Neural cell (in vitro differentiated cells): ENCODE data around the gene ACTL8. TPM values are rescaled to one million over a fixed set of nuclear protein-coding genes. Genes with fewer than 3 reads are reported as not detected.

ENCODE experiments used
- H2AFZ ChIP-seq: fragments of 200-600, 300-800 bp; sonication (generic), shearing (Covaris generic); 2 replicates; pipeline ENCODE4 v1.6.0; 2014; ENCODE audit warnings: low read depth, mild to moderate bottlenecking, antibody characterized with exemption, low read length, moderate library complexity
- H3F3A ChIP-seq: fragments of 200-600 bp; shearing (Covaris generic); 2 replicates; pipeline ENCODE4 v1.6.1; 2016; ENCODE audit warnings: mild to moderate bottlenecking, moderate library complexity, mixed read lengths, antibody characterized with exemption, low read length; ENCODE audit not compliant: insufficient read depth, poor library complexity, severe bottlenecking
- H3K27ac ChIP-seq: fragments of 200-600, 300-800 bp; sonication (generic), shearing (Covaris generic); 2 replicates; pipeline ENCODE4 v1.5.1; 2014; ENCODE audit warnings: mild to moderate bottlenecking, low read length, moderate library complexity
- H3K27me3 ChIP-seq: fragments of 300-800, 200-600 bp; sonication (generic), shearing (Covaris generic); 2 replicates; pipeline ENCODE4 v1.6.0; 2014; ENCODE audit warnings: mild to moderate bottlenecking, low read depth, low read length, moderate library complexity; ENCODE audit not compliant: insufficient read depth
- H3K36me3 ChIP-seq: fragments of 300-800, 200-600 bp; sonication (generic), shearing (Covaris generic); 2 replicates; pipeline ENCODE4 v1.5.1; 2014; ENCODE audit warnings: mild to moderate bottlenecking, antibody characterized with exemption, low read length, moderate library complexity; ENCODE audit not compliant: insufficient read depth
- H3K4me2 ChIP-seq: fragments of 300-800, 200-600 bp; sonication (generic), shearing (Covaris generic); 2 replicates; pipeline ENCODE4 v1.6.0; 2014; ENCODE audit warnings: mild to moderate bottlenecking, low read length
- H3K4me3 ChIP-seq: fragments of 300-800, 200-600 bp; sonication (generic), shearing (Covaris generic); 2 replicates; pipeline ENCODE4 v1.5.1; 2014; ENCODE audit warnings: mild to moderate bottlenecking, low read length, moderate library complexity
- H3K79me2 ChIP-seq: fragments of 200-600 bp; shearing (Covaris generic); replicated peaks from 2 replicates; pipeline ENCODE4 v1.6.0; 2014; ENCODE audit warnings: mild to moderate bottlenecking, low read length, moderate library complexity; ENCODE audit not compliant: insufficient read depth
- H3K9ac ChIP-seq: fragments of 300-800, 200-600 bp; sonication (generic), shearing (Covaris generic); 2 replicates; pipeline ENCODE4 v1.6.1; 2016; ENCODE audit warnings: mild to moderate bottlenecking, low read length, mixed read lengths
- H3K9me2 ChIP-seq: fragments of 200-600 bp; shearing (Covaris generic); 2 replicates; pipeline ENCODE4 v1.6.1; 2016; ENCODE audit warnings: mild to moderate bottlenecking, low read length, mixed read lengths; ENCODE audit not compliant: insufficient read depth
- H3K9me3 ChIP-seq: fragments of 200-600, 300-800 bp; sonication (generic), shearing (Covaris generic); 2 replicates; pipeline ENCODE4 v1.6.1; 2016; ENCODE audit warnings: mild to moderate bottlenecking, mixed run types, low read length, moderate library complexity, mixed read lengths
- H4K20me1 ChIP-seq: fragments of 200-600 bp; shearing (Covaris generic); 2 replicates; pipeline ENCODE4 v1.6.1; 2016; ENCODE audit warnings: mild to moderate bottlenecking, mixed run types; ENCODE audit not compliant: insufficient read depth
- CTCF ChIP-seq: fragments of 450-650 bp; IDR thresholded peaks from 2 replicates; pipeline ENCODE4 v1.5.1; 2014; ENCODE audit warnings: antibody characterized with exemption, mild to moderate bottlenecking, moderate library complexity; ENCODE audit not compliant: poor library complexity, severe bottlenecking
- EP300 ChIP-seq: fragments of 450-650 bp; conservative IDR thresholded peaks from 2 replicates; pipeline ENCODE4 v1.6.1; 2014; ENCODE audit warnings: antibody characterized with exemption, mild to moderate bottlenecking, moderate library complexity; ENCODE audit not compliant: poor library complexity, severe bottlenecking
- EZH2 ChIP-seq: fragments of 200-600, 300-800 bp; shearing (Covaris generic), sonication (generic); IDR thresholded peaks from 2 replicates; pipeline ENCODE4 v1.6.1; 2014; ENCODE audit warnings: antibody characterized with exemption, low read length, borderline replicate concordance, mild to moderate bottlenecking; ENCODE audit not compliant: insufficient read depth, poor library complexity, severe bottlenecking
- MXI1 ChIP-seq: fragments of 450-650 bp; conservative IDR thresholded peaks from 2 replicates; pipeline ENCODE4 v1.6.1; 2014; ENCODE audit warnings: antibody characterized with exemption, mild to moderate bottlenecking; ENCODE audit not compliant: poor library complexity, severe bottlenecking
- POLR2AphosphoS5 ChIP-seq: IDR thresholded peaks from 2 replicates; pipeline ENCODE4 v1.6.1; 2012
- RAD21 ChIP-seq: fragments of 450-650 bp; conservative IDR thresholded peaks from 2 replicates; pipeline ENCODE4 v1.6.1; 2014; ENCODE audit warnings: antibody characterized with exemption, mild to moderate bottlenecking, moderate library complexity
- REST ChIP-seq: IDR thresholded peaks from 2 replicates; pipeline ENCODE4 v1.6.1; 2012; ENCODE audit warnings: borderline replicate concordance
- SMC3 ChIP-seq: fragments of 450-650 bp; conservative IDR thresholded peaks from 2 replicates; pipeline ENCODE4 v1.6.1; 2014; ENCODE audit warnings: antibody characterized with exemption, mild to moderate bottlenecking, moderate library complexity; ENCODE audit not compliant: poor library complexity
- TAF1 ChIP-seq: IDR thresholded peaks from 2 replicates; pipeline ENCODE4 v1.6.1; 2012; ENCODE audit warnings: low read depth
- polyA plus RNA-seq: library from polyadenylated mRNA; depleted of rRNA; stranded (reverse); fragments of >200 nt; gene quantifications from 2 replicates; pipeline ENCODE4 v1.2.3, GENCODE V29; 2014

ACTL8 gene
- polyA plus RNA-seq, 1 donor from 2014 or later = not detected

- TF ChIP-seq CTCF = no peak
- TF ChIP-seq EP300 = no peak
- TF ChIP-seq RAD21 = no peak
- no peak for TF ChIP-seq TAF1
- no peak for TF ChIP-seq EZH2
- TF ChIP-seq MXI1 = no peak
- no peak for TF ChIP-seq REST
- no peak for TF ChIP-seq POLR2AphosphoS5
- no peak for TF ChIP-seq SMC3
- no peak overlapping the region for H2AFZ ChIP-seq
Measured at GRCh38 chr1:17765444-17766411, 10.6 kb downstream of the ACTL8 start.

GRCh38 chr1:17768651-17769241, 13.6 kb downstream of the ACTL8 start:
- H3K9me2 ChIP-seq = no peaks in the 10 kb centered on the region
- no peak overlapping the region for H3K27ac ChIP-seq
- no peak for TF ChIP-seq SMC3
- TF ChIP-seq REST = no peak
- no peak for TF ChIP-seq MXI1
- TF ChIP-seq POLR2AphosphoS5 = no peak
- TF ChIP-seq EZH2 = no peak
- no peak for TF ChIP-seq CTCF
- no peak for TF ChIP-seq RAD21
- no peak for TF ChIP-seq EP300
- no peak for TF ChIP-seq TAF1
- H3F3A ChIP-seq = no peaks in the 10 kb centered on the region
- H3K79me2 ChIP-seq = no peaks in the 10 kb centered on the region
- H3K9me3 ChIP-seq = no peaks in the 10 kb centered on the region
- H3K4me2 ChIP-seq = no peak overlapping the region
- H3K9ac ChIP-seq = no peak overlapping the region
- H3K4me3 ChIP-seq = no peak overlapping the region
- H2AFZ ChIP-seq = no peak overlapping the region
- H4K20me1 ChIP-seq = no peaks in the 10 kb centered on the region
- no peaks in the 10 kb centered on the region for H3K36me3 ChIP-seq
- no peaks in the 10 kb centered on the region for H3K27me3 ChIP-seq

More at GRCh38 chr1:17765444-17766411, 10.6 kb downstream of the ACTL8 start:
- Histone ChIP-seq H3K4me3 (no peak overlapping the region), H3F3A (no peaks in the 10 kb centered on the region), H4K20me1 (no peaks in the 10 kb centered on the region), H3K36me3 (no peaks in the 10 kb centered on the region), H3K79me2 (no peaks in the 10 kb centered on the region), H3K9me3 (no peaks in the 10 kb centered on the region), H3K9ac (no peak overlapping the region), H3K4me2 (no peak overlapping the region), H3K27ac (no peak overlapping the region), H3K27me3 (no peaks in the 10 kb centered on the region), H3K9me2 (no peaks in the 10 kb centered on the region)
